Esophagus muscularis mucosa (tissue), 4 donors: ENCODE data around the gene TBCD. TPM values are rescaled to one million over a fixed set of nuclear protein-coding genes. Genes with fewer than 3 reads are reported as not detected.

ENCODE experiments used
- DNase-seq: peaks from one replicate; pipeline ENCODE4 v3.0.0-alpha.2; 2017; ENCODE audit errors: extremely low spot score
- H3K27ac ChIP-seq, 4 donors: fragments of 200-600 bp; sonication (generic); replicated peaks in 1 of 4; 1 replicate in 3 of 4; 2 replicates in 1 of 4; pipeline ENCODE4 v1.5.1; 2016 to 2019; ENCODE audit warnings: mild to moderate bottlenecking in 1 of 4
- H3K27me3 ChIP-seq, 4 donors: fragments of 200-600 bp; sonication (generic); one replicate each; pipeline versions ENCODE4 v1.5.1 to v1.6.0; 2016 to 2019
- H3K36me3 ChIP-seq, 4 donors: fragments of 200-600 bp; sonication (generic); one replicate each; pipeline ENCODE4 v1.5.1; 2016 to 2019
- H3K4me1 ChIP-seq, 4 donors: fragments of 200-600 bp; sonication (generic); one replicate each; pipeline ENCODE4 v1.5.1; 2016 to 2019
- H3K4me3 ChIP-seq, 4 donors: fragments of 200-600 bp; sonication (generic); 1 replicate in 2 of 4; 2 replicates in 2 of 4; pipeline ENCODE4 v1.5.1; 2016 to 2019; ENCODE audit warnings: mild to moderate bottlenecking in 4 of 4, moderate library complexity in 1 of 4
- H3K9me3 ChIP-seq, 4 donors: fragments of 200-600 bp; sonication (generic); 1 replicate in 3 of 4; 2 replicates in 1 of 4; pipeline ENCODE4 v1.5.1; 2016 to 2019
- CTCF ChIP-seq, 3 experiments: fragments of 200-600 bp in 2 of 3; fragments of 450-650 bp in 1 of 3; sonication (generic) in 2 of 3; IDR thresholded peaks; one replicate each; pipeline ENCODE4 v1.5.1; 2017 to 2019; ENCODE audit warnings: antibody characterized with exemption in 3 of 3, mild to moderate bottlenecking in 2 of 3, moderate library complexity in 1 of 3
- EP300 ChIP-seq: sonication (generic); formaldehyde crosslinking; IDR thresholded peaks from one replicate; pipeline ENCODE4 v1.6.1; 2017; ENCODE audit warnings: antibody characterized with exemption
- POLR2A ChIP-seq: fragments of 450-650 bp; IDR thresholded peaks from one replicate; pipeline ENCODE4 v1.6.1; 2017; ENCODE audit warnings: antibody characterized with exemption, moderate library complexity, mild to moderate bottlenecking, low read depth
- POLR2AphosphoS5 ChIP-seq, 2 donors: sonication (generic); formaldehyde crosslinking; IDR thresholded peaks; one replicate each; pipeline ENCODE4 v1.6.1; 2017; ENCODE audit warnings: antibody characterized with exemption in 2 of 2
- WGBS: methylation state at CpG from one replicate; pipeline ENCODE4 v1.1.5; 2018; 5-methylcytosine and 5-hydroxymethylcytosine counted together
- intact Hi-C: fragments of 100-400 bp; cut with DNase I; formaldehyde crosslinking; loops from one replicate; pipeline ENCODE4 v1.15.1; 2023
- total RNA-seq, 4 donors: library from RNA; depleted of rRNA; stranded (reverse); fragments of >200 nt; gene quantifications; one replicate each; pipeline versions ENCODE4 v1.1.0 to v1.2.1, GENCODE V29; 2016

Gene TBCD
- total RNA-seq, 4 donors from 2014 or later, result 38.1 to 56.7 (median 53.6) TPM

- Histone ChIP-seq H3K27me3 (no peaks in the 10 kb centered on the region), H3K4me3 (no peak overlapping the region), H3K4me1 (peaks cover 0 to 20% (median 8%) of the 10 kb centered on the region in 4 donors), H3K9me3 (no peaks in the 10 kb centered on the region), H3K27ac (no peak overlapping the region), H3K36me3 (peaks cover 8 to 74% (median 53%) of the 10 kb centered on the region in 4 donors)
- 100% methylated on average over 3 of the region's 9 CpGs for WGBS
- DNase-seq, result no peak
- no peak for TF ChIP-seq POLR2A
- no peak for TF ChIP-seq CTCF (IDR thresholded peaks at IDR 0.05)
- TF ChIP-seq EP300, result no peak
- TF ChIP-seq POLR2AphosphoS5 (IDR thresholded peaks at IDR 0.05), result no peak
- intact Hi-C loops, result no loop called here
Observed at GRCh38 chr17:82910770-82911169, 158.9 kb downstream of the TBCD start.

- DNase-seq, result no peak
- H3K27me3 ChIP-seq, result no peaks in the 10 kb centered on the region
- H3K4me3 ChIP-seq, result no peak overlapping the region
- H3K27ac ChIP-seq, result no peak overlapping the region
- 80% methylated on average over 14 of the region's 14 CpGs for WGBS
- H3K9me3 ChIP-seq, result no peaks in the 10 kb centered on the region
- intact Hi-C loops, result no loop called here
- H3K4me1 ChIP-seq, result peaks cover 0 to 20% (median 8%) of the 10 kb centered on the region in 4 donors
- no peak for TF ChIP-seq CTCF (IDR thresholded peaks at IDR 0.05)
- no peak for TF ChIP-seq POLR2A
- TF ChIP-seq EP300, result no peak
- no peak for TF ChIP-seq POLR2AphosphoS5 (IDR thresholded peaks at IDR 0.05)
- peaks cover 8 to 66% (median 44%) of the 10 kb centered on the region in 4 donors for H3K36me3 ChIP-seq
Observed at GRCh38 chr17:82911822-82912221, 160.0 kb downstream of the TBCD start.

GRCh38 chr17:82912484-82913089, 160.7 kb downstream of the TBCD start:
- H3K4me3 ChIP-seq, result no peak overlapping the region
- intact Hi-C loops, result no loop called here
- no peak for DNase-seq
- no peaks in the 10 kb centered on the region for H3K9me3 ChIP-seq
- WGBS, result 90% methylated on average over 10 of the region's 20 CpGs
- peaks cover 8 to 58% (median 37%) of the 10 kb centered on the region in 4 donors for H3K36me3 ChIP-seq
- TF ChIP-seq POLR2A, result no peak
- peak in 1 of 2 donors; percentile 12 for TF ChIP-seq POLR2AphosphoS5 (IDR thresholded peaks at IDR 0.05)
- no peak for TF ChIP-seq EP300
- TF ChIP-seq CTCF (IDR thresholded peaks at IDR 0.05), result no peak
- peaks cover 0 to 20% (median 8%) of the 10 kb centered on the region in 4 donors for H3K4me1 ChIP-seq
- no peaks in the 10 kb centered on the region for H3K27me3 ChIP-seq
- no peak overlapping the region for H3K27ac ChIP-seq

- intact Hi-C loops, result no loop called here
- WGBS, result 92% methylated on average over 43 of the region's 44 CpGs
Observed at GRCh38 chr17:82913304-82914043, 161.6 kb downstream of the TBCD start.

More at GRCh38 chr17:82913304-82914043, 161.6 kb downstream of the TBCD start:
- Histone ChIP-seq H3K4me1 (peaks cover 0 to 14% (median 7%) of the 10 kb centered on the region in 4 donors), H3K27me3 (no peaks in the 10 kb centered on the region), H3K9me3 (no peaks in the 10 kb centered on the region), H3K27ac (no peak overlapping the region), H3K36me3 (peaks cover 8 to 49% (median 28%) of the 10 kb centered on the region in 4 donors), H3K4me3 (no peak overlapping the region)
- TF ChIP-seq POLR2AphosphoS5 (IDR thresholded peaks at IDR 0.05) (no peak), CTCF (IDR thresholded peaks at IDR 0.05) (peak; percentile 10 to 36 (median 32))
- DNase-seq, result no peak
